ENCODE data around the gene JCHAIN.

Gene JCHAIN

GRCh38 chr4:70634482-70634881, 31.8 kb downstream of the JCHAIN start:
- DNase-seq = no peak

- DNase-seq = no peak
These were observed 34.3 kb downstream of the JCHAIN start for GRCh38 chr4:70632028-70632427.

- no peak for DNase-seq
These were observed 36.1 kb downstream of the JCHAIN start for GRCh38 chr4:70630162-70630561.

GRCh38 chr4:70629469-70630090, 36.7 kb downstream of the JCHAIN start:
- DNase-seq = no peak

GRCh38 chr4:70628444-70628843, 37.9 kb downstream of the JCHAIN start, which contains the start of gene ENAM:
TSS of gene ENAM (plus strand) at chr4:70628744. CDS start at chr4:70629501, 757 bp downstream.
- no peak for DNase-seq

GRCh38 chr4:70627620-70628019, 38.7 kb downstream of the JCHAIN start:
- no peak for DNase-seq

- no peak for DNase-seq
These were observed 42.0 kb downstream of the JCHAIN start for GRCh38 chr4:70624226-70624793.

- no peak for DNase-seq
These were observed 43.0 kb downstream of the JCHAIN start for GRCh38 chr4:70623323-70623722.

- DNase-seq = no peak
These were observed 46.5 kb downstream of the JCHAIN start for GRCh38 chr4:70619778-70620177.

- no peak for DNase-seq
These were observed 47.0 kb downstream of the JCHAIN start for GRCh38 chr4:70619288-70619687.

- no peak for DNase-seq
These were observed 52.1 kb downstream of the JCHAIN start for GRCh38 chr4:70614184-70614555.

- no peak for DNase-seq
These were observed 52.8 kb downstream of the JCHAIN start for GRCh38 chr4:70613306-70614183.

GRCh38 chr4:70608324-70608723, 58.0 kb downstream of the JCHAIN start:
- DNase-seq = no peak

- no peak for DNase-seq
These were observed 58.9 kb downstream of the JCHAIN start for GRCh38 chr4:70607334-70607853.

GRCh38 chr4:70606459-70606858, 59.8 kb downstream of the JCHAIN start:
- no peak for DNase-seq

Data from activated naive CD4-positive, alpha-beta T cell (primary cell).